ENCODE results near the gene PRKCB.

The PRKCB gene

DNA sequence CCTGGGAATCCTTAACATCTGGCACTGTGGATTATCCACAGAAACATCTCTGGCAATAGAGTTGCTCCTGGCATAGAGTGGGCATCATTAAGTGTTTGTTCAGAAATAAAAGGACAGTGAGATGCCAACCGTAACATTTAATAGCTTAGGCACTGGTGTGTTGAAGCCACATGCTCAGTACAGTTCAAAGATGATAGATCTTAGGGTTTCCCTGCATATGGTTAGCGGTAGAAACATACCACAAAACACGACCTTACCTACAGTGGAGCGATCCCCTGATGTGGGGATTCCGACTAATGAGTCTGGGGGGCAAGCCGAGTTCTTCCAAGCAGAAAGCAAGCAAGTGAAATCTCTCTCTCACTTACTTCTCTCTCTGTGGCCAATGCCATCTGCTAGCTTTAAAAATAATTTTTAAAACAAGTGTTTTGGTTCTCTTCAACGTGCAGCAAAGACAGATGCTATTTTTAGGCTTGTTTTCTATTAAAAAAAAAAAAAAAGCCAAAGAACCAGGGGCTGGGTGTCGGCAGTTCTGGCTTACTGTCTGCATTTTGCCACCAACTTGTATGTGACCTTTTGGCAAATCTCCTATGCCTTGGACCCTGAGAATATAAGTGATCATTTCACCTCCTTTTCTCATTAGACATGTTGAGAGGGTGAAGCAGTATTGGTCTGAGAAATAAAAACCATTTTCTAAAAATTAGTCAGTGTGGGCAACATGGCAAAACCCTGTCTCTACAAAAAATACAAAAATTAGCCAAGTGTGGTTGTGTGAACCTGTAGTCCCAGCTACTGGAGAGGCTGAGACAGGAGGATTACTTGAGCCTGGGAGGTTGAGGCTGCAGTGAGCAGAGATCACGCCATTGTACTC is 331.1 kb downstream of the PRKCB start:
- Mint-ChIP-seq H3K27me3 (no peaks in the 10 kb centered on the region), H3K4me3 (no peak overlapping the region), H3K27ac (peak overlapping the region; percentile 30)

GRCh38 chr16:24168856-24169255 is 333.1 kb downstream of the PRKCB start:
- H3K36me3 Mint-ChIP-seq = peaks cover 46% of the 10 kb centered on the region
- H3K4me1 Mint-ChIP-seq = peaks cover 5% of the 10 kb centered on the region
- no peaks in the 10 kb centered on the region for H3K9me3 Mint-ChIP-seq
- H3K27me3 Mint-ChIP-seq = no peaks in the 10 kb centered on the region
- ATAC-seq = no peak
- H3K27ac Mint-ChIP-seq = peak overlapping the region; percentile 48
- no peak overlapping the region for H3K4me3 Mint-ChIP-seq

More for the DNA sequence above, 331.1 kb downstream of the PRKCB start:
- ATAC-seq = no peak
- Mint-ChIP-seq H3K4me1 (no peaks in the 10 kb centered on the region), H3K36me3 (peaks cover 43% of the 10 kb centered on the region), H3K9me3 (no peaks in the 10 kb centered on the region)

GRCh38 chr16:24170407-24170806 is 334.6 kb downstream of the PRKCB start:
- no peak overlapping the region for H3K4me3 Mint-ChIP-seq
- H3K36me3 Mint-ChIP-seq = peaks cover 50% of the 10 kb centered on the region
- no peak for ATAC-seq
- no peaks in the 10 kb centered on the region for H3K9me3 Mint-ChIP-seq
- H3K27ac Mint-ChIP-seq = peak overlapping the region; percentile 14
- peaks cover 5% of the 10 kb centered on the region for H3K4me1 Mint-ChIP-seq
- no peaks in the 10 kb centered on the region for H3K27me3 Mint-ChIP-seq

DNA sequence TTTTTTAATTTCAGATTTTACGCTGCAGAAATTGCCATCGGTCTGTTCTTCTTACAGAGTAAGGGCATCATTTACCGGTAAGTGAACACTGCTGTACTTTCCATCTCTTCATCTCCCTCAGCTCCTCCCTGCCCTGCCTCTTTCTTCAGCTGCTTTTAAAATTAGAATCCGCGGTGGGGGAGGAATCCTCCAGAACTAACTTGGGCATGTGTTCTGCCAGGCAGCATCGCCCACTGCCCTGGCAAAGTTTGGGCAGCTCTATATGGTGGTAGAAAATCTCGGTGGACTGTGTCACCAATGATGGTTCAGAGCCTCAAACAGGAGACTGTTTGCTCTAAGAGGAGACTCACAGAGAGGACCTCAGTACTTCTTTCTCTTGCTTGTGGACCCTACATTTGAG is 338.7 kb downstream of the PRKCB start:
- peaks cover 63% of the 10 kb centered on the region for H3K36me3 Mint-ChIP-seq
- no peak overlapping the region for H3K27ac Mint-ChIP-seq
- no peaks in the 10 kb centered on the region for H3K9me3 Mint-ChIP-seq
- H3K4me1 Mint-ChIP-seq = peaks cover 5% of the 10 kb centered on the region
- no peak for ATAC-seq
- H3K4me3 Mint-ChIP-seq = no peak overlapping the region
- H3K27me3 Mint-ChIP-seq = no peaks in the 10 kb centered on the region

- Mint-ChIP-seq H3K9me3 (no peaks in the 10 kb centered on the region), H3K36me3 (peaks cover 65% of the 10 kb centered on the region), H3K27ac (no peak overlapping the region), H3K4me3 (no peak overlapping the region), H3K27me3 (no peaks in the 10 kb centered on the region), H3K4me1 (peaks cover 5% of the 10 kb centered on the region)
- ATAC-seq = no peak
These were observed 339.2 kb downstream of the PRKCB start for GRCh38 chr16:24174957-24175356.

DNA sequence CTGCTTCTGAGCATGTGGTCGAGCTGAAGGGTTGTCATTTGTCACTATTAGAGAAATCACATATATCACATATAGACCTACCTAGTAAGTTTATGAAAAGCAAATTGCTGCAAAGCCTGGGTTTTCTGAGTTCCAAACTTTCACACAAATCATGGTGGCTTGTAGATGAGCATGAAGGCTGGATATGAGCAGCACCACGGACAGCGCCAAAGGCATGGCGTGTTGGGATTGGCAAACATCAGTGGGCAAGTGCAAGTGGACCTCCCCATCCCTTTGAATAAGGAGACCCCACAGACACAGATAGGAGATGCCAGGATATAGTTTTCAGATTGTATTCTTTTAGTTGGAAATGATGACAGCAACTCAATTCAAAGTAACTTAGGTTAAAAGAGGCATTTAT is 342.7 kb downstream of the PRKCB start:
- H3K36me3 Mint-ChIP-seq = peaks cover 80% of the 10 kb centered on the region
- H3K9me3 Mint-ChIP-seq = no peaks in the 10 kb centered on the region
- no peaks in the 10 kb centered on the region for H3K4me1 Mint-ChIP-seq
- no peak overlapping the region for H3K4me3 Mint-ChIP-seq
- H3K27me3 Mint-ChIP-seq = no peaks in the 10 kb centered on the region
- ATAC-seq = no peak
- no peak overlapping the region for H3K27ac Mint-ChIP-seq

DNA sequence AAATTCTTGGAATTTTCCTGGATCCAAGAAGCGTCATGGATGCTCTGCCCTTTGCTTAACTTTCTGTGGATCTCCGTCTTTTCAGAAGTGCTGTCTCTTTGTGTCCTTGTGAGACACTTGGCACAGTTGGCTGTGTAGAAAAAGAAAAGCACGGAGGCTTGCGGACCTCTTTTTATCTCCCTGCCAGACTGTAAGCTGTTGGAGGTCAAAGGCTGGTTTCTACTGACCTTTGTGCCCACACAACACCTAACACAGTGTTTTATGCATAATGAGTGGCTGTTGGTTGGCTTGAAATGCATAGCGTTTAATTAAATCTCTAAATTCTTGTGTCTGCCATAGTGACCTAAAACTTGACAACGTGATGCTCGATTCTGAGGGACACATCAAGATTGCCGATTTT is 344.7 kb downstream of the PRKCB start:
- Mint-ChIP-seq H3K4me3 (no peak overlapping the region), H3K4me1 (no peaks in the 10 kb centered on the region), H3K9me3 (no peaks in the 10 kb centered on the region), H3K27me3 (no peaks in the 10 kb centered on the region), H3K36me3 (peaks cover 74% of the 10 kb centered on the region), H3K27ac (no peak overlapping the region)
- no peak for ATAC-seq

- H3K27me3 Mint-ChIP-seq = no peaks in the 10 kb centered on the region
- ATAC-seq = no peak
- no peak overlapping the region for H3K4me3 Mint-ChIP-seq
- peaks cover 74% of the 10 kb centered on the region for H3K36me3 Mint-ChIP-seq
- H3K4me1 Mint-ChIP-seq = peaks cover 6% of the 10 kb centered on the region
- no peaks in the 10 kb centered on the region for H3K9me3 Mint-ChIP-seq
- no peak overlapping the region for H3K27ac Mint-ChIP-seq
These were observed 352.3 kb downstream of the PRKCB start for GRCh38 chr16:24188021-24188542.

GRCh38 chr16:24188751-24189318 is 353.1 kb downstream of the PRKCB start:
- peak overlapping the region; percentile 26 for H3K27ac Mint-ChIP-seq
- peaks cover 72% of the 10 kb centered on the region for H3K36me3 Mint-ChIP-seq
- H3K9me3 Mint-ChIP-seq = no peaks in the 10 kb centered on the region
- peaks cover 6% of the 10 kb centered on the region for H3K4me1 Mint-ChIP-seq
- H3K4me3 Mint-ChIP-seq = no peak overlapping the region
- H3K27me3 Mint-ChIP-seq = no peaks in the 10 kb centered on the region
- no peak for ATAC-seq

GRCh38 chr16:24189941-24190340 is 354.2 kb downstream of the PRKCB start:
- no peak for ATAC-seq
- no peak overlapping the region for H3K27ac Mint-ChIP-seq
- H3K36me3 Mint-ChIP-seq = peaks cover 72% of the 10 kb centered on the region
- H3K9me3 Mint-ChIP-seq = no peaks in the 10 kb centered on the region
- H3K4me3 Mint-ChIP-seq = no peak overlapping the region
- H3K4me1 Mint-ChIP-seq = peaks cover 6% of the 10 kb centered on the region
- H3K27me3 Mint-ChIP-seq = no peaks in the 10 kb centered on the region

DNA sequence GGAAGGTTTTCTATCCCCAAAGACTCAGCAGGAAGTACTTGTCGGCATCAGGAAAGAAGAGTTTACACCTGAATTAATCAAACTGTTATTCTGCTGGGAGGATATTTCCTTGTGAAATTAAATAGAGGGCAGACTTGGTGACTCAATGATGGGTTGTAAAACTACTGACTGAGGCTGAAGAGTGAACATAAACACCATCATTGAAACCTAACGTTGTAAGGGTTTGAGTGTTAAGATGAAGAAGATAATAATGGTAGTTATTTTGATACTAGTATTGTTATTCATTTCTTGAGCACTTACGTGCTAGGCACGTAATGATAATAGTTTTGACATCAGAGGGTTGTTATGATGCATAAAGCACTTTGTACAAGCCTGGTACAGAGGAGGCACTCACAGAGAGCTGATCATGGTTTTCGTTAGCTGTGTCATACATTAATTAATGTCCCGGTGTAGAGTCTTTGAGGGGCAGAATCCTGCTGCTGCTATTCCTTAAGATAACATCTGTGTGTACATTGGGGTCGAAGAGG is 356.2 kb downstream of the PRKCB start:
- H3K27ac Mint-ChIP-seq = peak overlapping the region; percentile 62
- H3K9me3 Mint-ChIP-seq = no peaks in the 10 kb centered on the region
- ATAC-seq = no peak
- no peak overlapping the region for H3K4me3 Mint-ChIP-seq
- peaks cover 18% of the 10 kb centered on the region for H3K4me1 Mint-ChIP-seq
- no peaks in the 10 kb centered on the region for H3K27me3 Mint-ChIP-seq
- peaks cover 72% of the 10 kb centered on the region for H3K36me3 Mint-ChIP-seq

- Mint-ChIP-seq H3K27me3 (no peaks in the 10 kb centered on the region), H3K27ac (no peak overlapping the region), H3K9me3 (peaks cover 3% of the 10 kb centered on the region), H3K4me3 (no peak overlapping the region), H3K4me1 (peaks cover 18% of the 10 kb centered on the region), H3K36me3 (peaks cover 70% of the 10 kb centered on the region)
- no peak for ATAC-seq
These were observed 359.4 kb downstream of the PRKCB start for GRCh38 chr16:24195221-24195620.

DNA sequence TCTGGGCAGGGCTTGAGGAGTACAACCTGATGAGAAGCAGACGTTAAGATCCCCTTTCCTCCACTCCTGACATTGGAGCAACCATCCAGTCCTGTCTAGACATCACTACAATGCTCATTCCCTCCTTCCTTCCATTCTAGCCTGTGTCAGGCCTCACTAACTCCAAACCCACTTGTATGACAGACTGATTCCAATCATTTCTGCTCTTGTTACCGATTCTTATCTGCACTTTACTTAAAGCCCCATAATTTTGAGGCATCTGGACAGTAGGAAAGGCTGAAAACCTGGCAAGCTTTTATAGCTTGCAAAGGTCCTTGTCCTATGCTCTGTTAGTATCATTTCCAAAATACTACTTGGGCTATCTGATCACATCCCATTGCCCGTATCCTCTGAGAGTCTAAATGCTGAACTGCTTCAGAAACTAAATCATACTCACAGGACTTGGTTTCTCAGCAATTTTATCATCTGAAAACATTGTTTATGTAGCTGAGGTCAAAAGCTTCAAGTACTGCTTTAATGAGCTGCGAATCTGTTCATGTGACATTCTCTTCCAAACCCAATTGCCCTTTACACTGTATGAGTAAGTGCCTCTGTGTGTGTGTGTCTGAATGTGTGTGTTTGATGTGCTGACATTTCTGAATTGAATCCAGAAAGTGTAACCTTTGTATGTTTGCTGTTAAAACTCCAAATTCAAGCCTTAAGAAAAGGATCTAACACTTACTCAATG is 363.2 kb downstream of the PRKCB start:
- Mint-ChIP-seq H3K36me3 (peaks cover 72% of the 10 kb centered on the region), H3K27me3 (no peaks in the 10 kb centered on the region), H3K4me1 (peaks cover 44% of the 10 kb centered on the region), H3K4me3 (no peak overlapping the region), H3K9me3 (peaks cover 3% of the 10 kb centered on the region), H3K27ac (no peak overlapping the region)
- no peak for ATAC-seq

- Mint-ChIP-seq H3K36me3 (peaks cover 76% of the 10 kb centered on the region), H3K27me3 (no peaks in the 10 kb centered on the region), H3K4me1 (peaks cover 27% of the 10 kb centered on the region), H3K4me3 (no peak overlapping the region), H3K9me3 (no peaks in the 10 kb centered on the region), H3K27ac (peak overlapping the region; percentile 64)
- no peak for ATAC-seq
These were observed 367.9 kb downstream of the PRKCB start for GRCh38 chr16:24203675-24204074.

- H3K9me3 Mint-ChIP-seq = no peaks in the 10 kb centered on the region
- H3K4me1 Mint-ChIP-seq = peaks cover 27% of the 10 kb centered on the region
- H3K27ac Mint-ChIP-seq = peak overlapping the region; percentile 64
- H3K36me3 Mint-ChIP-seq = peaks cover 73% of the 10 kb centered on the region
- no peak for ATAC-seq
- H3K4me3 Mint-ChIP-seq = no peak overlapping the region
- H3K27me3 Mint-ChIP-seq = no peaks in the 10 kb centered on the region
These were observed 368.4 kb downstream of the PRKCB start for GRCh38 chr16:24204150-24204665.

Data from stimulated activated memory B cell treated with anti-CD40 and anti-IgM and Interleukin-4, amounts not matched to agents 10 μg/mL and 1 μg/mL and 100 μg/mL, for 72 hours (primary cell).